ENCODE measurements around the gene TRABD2A. TPM values are rescaled to one million over a fixed set of nuclear protein-coding genes. Genes with fewer than 3 reads are reported as not detected.

Gene TRABD2A
- total and polyA plus RNA-seq, 8 donors = 0.19 to 0.59 (median 0.28) TPM; not detected in 1

DNA sequence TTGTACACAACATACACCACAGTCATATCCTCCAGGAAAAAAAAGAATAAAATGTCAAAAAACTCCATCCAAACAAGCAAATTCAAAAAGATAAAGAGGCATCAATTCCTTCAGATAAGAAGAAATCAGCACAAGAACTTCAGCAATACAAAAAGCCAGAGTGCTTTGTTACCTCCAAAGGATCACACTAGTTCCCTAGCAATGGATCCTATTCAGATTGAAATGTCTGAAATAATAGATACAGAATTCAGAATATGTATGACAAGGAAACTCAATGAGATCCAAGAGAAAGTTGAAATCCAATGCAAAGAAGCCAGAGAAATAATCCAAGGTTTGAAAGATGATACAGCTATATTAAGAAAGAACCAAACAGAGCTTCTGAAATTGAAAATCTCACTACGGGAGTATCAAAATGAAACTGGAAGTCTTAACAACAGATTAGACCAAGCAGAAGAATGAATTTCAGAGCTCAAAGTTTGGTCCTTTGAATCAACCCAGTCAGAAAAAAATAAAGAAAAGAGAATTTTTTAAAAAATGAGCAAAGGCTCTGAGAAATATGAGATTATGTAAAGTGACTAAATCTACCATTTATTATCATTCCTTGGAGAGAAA, 80.6 kb downstream of the TRABD2A start:
- no peaks in the 10 kb centered on the region for H3K36me3 ChIP-seq
- H3K27me3 ChIP-seq = no peaks in the 10 kb centered on the region
- TF ChIP-seq, protein P1, sequence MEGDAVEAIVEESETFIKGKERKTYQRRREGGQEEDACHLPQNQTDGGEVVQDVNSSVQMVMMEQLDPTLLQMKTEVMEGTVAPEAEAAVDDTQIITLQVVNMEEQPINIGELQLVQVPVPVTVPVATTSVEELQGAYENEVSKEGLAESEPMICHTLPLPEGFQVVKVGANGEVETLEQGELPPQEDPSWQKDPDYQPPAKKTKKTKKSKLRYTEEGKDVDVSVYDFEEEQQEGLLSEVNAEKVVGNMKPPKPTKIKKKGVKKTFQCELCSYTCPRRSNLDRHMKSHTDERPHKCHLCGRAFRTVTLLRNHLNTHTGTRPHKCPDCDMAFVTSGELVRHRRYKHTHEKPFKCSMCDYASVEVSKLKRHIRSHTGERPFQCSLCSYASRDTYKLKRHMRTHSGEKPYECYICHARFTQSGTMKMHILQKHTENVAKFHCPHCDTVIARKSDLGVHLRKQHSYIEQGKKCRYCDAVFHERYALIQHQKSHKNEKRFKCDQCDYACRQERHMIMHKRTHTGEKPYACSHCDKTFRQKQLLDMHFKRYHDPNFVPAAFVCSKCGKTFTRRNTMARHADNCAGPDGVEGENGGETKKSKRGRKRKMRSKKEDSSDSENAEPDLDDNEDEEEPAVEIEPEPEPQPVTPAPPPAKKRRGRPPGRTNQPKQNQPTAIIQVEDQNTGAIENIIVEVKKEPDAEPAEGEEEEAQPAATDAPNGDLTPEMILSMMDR (IDR thresholded peaks at IDR 0.05) = no peak
- no peak for FAIRE-seq
- ATAC-seq = no peak
- H3K9me3 ChIP-seq = no peaks in the 10 kb centered on the region
- intact Hi-C loops (cut with DNase I) = no loop called here
- DNase-seq = no peak
- WGBS, 2 donors = 79 to 89% methylated on average over 1 of the region's 1 CpG
- no peak overlapping the region for H3K27ac ChIP-seq
- H3K4me1 ChIP-seq = peaks cover 0 to 2% (median 0%) of the 10 kb centered on the region in 3 donors
- no peak overlapping the region for H3K4me3 ChIP-seq

DNA sequence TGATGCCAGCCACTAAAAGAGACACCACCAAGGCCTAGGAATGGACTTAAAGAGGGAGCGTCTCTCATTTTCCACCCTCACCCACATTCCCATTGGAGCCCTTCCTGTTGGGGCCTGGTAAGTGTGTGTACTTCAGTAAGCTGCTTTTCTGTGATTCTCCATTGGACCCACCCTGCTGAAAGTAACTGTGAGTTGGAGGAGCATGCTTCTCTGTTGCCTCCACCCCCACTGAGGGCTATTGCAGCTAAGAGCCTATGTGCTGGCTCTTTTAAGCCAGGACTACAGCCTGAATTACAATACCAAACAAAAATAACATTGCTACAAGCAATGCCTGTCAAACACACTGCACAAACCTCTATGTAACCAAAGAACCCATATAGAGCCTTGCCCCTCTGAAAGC, 81.1 kb downstream of the TRABD2A start:
- no peaks in the 10 kb centered on the region for H3K9me3 ChIP-seq
- H3K27me3 ChIP-seq = no peaks in the 10 kb centered on the region
- ATAC-seq (no peak), DNase-seq (no peak), FAIRE-seq (no peak)
- intact Hi-C loops (cut with DNase I) = no loop called here
- WGBS, 2 donors = 94 to 100% methylated on average over 1 of the region's 1 CpG
- no peak overlapping the region for H3K27ac ChIP-seq
- no peaks in the 10 kb centered on the region for H3K4me1 ChIP-seq
- H3K4me3 ChIP-seq = no peak overlapping the region
- TF ChIP-seq, protein P1 (IDR thresholded peaks at IDR 0.05) = no peak
- no peaks in the 10 kb centered on the region for H3K36me3 ChIP-seq

DNA sequence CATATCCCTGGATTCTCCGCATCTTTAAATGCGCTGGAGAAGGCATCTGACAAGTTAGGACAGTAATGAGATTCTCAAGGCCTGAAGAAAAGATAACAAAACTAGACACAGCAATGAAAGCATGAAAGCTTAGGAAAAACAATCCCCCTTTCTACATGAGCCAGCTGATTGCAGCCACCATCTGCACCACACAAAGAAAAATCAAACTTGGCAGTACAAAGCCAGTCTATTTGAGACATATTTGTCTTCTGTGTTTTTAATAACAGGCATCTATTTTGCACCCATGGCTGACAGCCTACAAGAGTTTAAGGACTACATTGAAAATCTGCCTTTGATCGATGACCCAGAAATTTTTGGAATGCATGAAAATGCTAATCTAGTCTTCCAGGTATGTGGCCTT, 83.6 kb downstream of the TRABD2A start:
- Histone ChIP-seq H3K9me3 (no peaks in the 10 kb centered on the region), H3K36me3 (no peaks in the 10 kb centered on the region), H3K4me3 (no peak overlapping the region), H3K27ac (no peak overlapping the region), H3K4me1 (no peaks in the 10 kb centered on the region), H3K27me3 (no peaks in the 10 kb centered on the region)
- whole genome bisulfite sequencing, 2 donors = 91 to 93% methylated on average over 3 of the region's 3 CpGs
- DNase-seq (no peak), FAIRE-seq (no peak), ATAC-seq (no peak)
- intact Hi-C loops (cut with DNase I) = no loop called here
- TF ChIP-seq, protein P1 (IDR thresholded peaks at IDR 0.05) = no peak

DNA sequence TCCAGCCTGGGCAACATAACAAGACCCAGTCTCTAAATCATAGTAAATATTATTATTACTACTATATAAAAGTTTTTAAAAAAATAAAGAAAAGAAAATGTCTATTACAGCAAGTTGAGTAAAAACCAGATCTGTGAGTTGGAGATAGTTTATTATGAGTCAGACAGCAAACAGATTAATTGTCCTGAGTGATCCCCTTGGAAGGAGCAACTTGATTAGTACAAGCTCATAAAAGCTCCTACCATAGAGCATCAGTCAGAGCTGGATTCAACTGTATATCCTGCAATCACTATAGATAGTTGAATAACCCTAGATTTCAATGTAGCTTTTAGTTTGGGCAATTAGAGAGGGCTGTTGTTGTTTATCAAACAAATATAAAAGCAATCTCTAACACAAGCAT, 84.1 kb downstream of the TRABD2A start:
- ATAC-seq (no peak), DNase-seq (no peak), FAIRE-seq (no peak)
- Histone ChIP-seq H3K4me1 (no peaks in the 10 kb centered on the region), H3K27me3 (no peaks in the 10 kb centered on the region), H3K27ac (no peak overlapping the region), H3K36me3 (no peaks in the 10 kb centered on the region), H3K4me3 (no peak overlapping the region), H3K9me3 (no peaks in the 10 kb centered on the region)
- TF ChIP-seq, protein P1 (IDR thresholded peaks at IDR 0.05) = no peak
- intact Hi-C loops (cut with DNase I) = no loop called here

DNA sequence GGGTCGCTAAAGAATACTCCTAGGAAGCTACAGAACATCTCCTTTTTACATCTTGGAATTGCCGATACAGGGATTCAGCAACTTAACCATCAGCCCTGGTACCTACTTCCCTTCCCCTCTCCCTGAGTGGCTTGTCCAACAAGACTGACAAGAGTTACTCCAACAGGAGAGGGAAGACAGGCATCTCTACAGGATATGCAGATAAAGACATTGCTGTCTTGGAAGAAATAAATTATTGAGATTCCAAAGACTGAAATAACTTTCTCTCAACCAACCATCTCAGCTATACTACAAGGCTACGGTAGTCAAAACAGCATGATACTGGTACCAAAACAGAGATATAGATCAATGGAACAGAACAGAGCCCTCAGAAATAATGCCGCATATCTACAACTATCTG, 87.2 kb downstream of the TRABD2A start:
- intact Hi-C loops (cut with DNase I) = no loop called here
- DNase-seq = no peak
- WGBS, 2 donors = 88% methylated on average over 3 of the region's 4 CpGs
- no peak overlapping the region for H3K27ac ChIP-seq
- no peak overlapping the region for H3K4me3 ChIP-seq
- H3K4me1 ChIP-seq = no peaks in the 10 kb centered on the region
- no peaks in the 10 kb centered on the region for H3K36me3 ChIP-seq
- no peak for FAIRE-seq
- no peaks in the 10 kb centered on the region for H3K27me3 ChIP-seq
- TF ChIP-seq, protein P1 (IDR thresholded peaks at IDR 0.05) = no peak
- no peak for ATAC-seq
- H3K9me3 ChIP-seq = no peaks in the 10 kb centered on the region
